ENCODE data around the gene TNFSF13.

The TNFSF13 gene

DNA sequence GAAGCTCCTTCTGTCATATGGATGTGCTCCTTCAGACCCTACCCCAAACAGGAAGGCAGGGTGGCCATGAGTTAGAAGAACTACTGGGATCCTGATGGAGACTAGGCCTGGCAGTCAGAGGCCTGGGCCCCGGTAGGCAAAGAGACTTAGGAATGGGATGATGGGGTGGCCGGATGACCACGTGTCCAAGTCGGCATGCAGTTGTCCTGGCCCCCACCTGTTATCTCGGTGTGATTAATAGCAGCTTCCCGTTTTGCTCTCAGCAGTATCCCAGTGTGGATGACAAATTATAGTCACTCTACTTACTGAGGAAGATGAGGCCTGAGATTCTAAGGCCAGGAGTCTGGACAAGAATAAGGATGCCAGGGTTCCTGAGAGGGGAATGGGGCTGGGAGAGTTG, 8.2 kb upstream of the TNFSF13 start:
- in situ Hi-C loops (cut with MboI; ENCODE audit: low sequenced_read_pairs), result no loop called here

DNA sequence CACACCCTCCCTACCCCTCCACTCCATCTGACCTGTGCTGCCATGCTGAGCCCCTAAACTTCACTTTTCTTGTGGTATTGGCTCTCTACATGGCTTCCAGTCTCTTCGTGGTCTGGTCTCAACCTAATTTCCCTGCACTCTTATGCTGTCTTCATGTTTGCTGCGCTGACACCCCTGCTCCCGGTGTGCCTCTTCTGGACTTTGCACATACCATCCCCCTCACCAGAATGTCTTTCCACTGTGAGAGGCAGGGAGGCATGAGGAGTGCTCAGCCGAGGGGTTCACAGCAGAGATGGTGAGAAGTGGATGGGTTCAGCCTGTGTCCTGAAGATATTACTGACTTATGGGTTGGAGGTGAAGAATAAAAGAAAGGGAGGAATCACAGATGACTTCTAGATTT, 7.2 kb upstream of the TNFSF13 start:
- in situ Hi-C loops (cut with MboI; ENCODE audit: low sequenced_read_pairs), result no loop called here

DNA sequence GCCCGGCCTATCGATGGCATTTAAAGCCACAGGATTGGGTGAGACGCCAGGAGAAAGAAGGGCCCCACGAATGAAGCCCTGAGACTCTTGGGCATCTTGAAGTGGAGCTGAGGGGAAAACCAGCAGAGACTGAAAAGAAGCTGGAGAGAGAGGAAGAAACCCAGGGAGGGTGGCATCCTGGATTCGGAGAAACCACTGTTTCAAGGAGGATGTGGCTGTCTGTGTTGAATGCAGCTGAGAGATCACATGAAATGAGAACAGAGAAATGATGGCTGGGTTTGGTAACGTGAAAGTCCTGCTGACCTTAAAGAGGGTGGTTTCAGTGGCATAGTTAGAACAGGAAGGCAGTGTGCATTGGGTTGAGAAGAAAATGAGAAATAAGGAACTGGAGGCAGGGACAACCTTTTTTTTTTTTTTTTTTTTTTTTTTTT, 5.9 kb upstream of the TNFSF13 start:
- in situ Hi-C loops (cut with MboI; ENCODE audit: low sequenced_read_pairs), result no loop called here

DNA sequence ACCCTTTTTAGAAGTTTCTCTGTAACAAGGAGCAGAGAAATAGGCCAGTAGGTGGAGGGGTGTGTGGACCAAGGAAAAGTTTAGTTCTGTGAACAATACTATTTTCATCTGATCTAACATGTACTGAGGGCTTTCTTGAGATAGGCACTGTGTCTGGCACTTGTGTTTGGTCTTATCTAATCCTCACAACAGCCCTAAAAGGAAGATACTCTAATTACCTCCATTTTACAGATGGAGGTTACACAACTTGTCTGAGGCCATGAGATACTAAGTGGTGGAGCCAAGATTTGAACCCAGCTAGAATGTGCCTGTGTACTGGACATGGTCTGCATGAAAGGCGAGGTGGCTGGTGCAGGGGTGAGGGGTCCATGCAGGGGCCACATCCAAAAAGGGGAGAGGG, 5.2 kb upstream of the TNFSF13 start:
- in situ Hi-C loops (cut with MboI; ENCODE audit: low sequenced_read_pairs), result no loop called here

DNA sequence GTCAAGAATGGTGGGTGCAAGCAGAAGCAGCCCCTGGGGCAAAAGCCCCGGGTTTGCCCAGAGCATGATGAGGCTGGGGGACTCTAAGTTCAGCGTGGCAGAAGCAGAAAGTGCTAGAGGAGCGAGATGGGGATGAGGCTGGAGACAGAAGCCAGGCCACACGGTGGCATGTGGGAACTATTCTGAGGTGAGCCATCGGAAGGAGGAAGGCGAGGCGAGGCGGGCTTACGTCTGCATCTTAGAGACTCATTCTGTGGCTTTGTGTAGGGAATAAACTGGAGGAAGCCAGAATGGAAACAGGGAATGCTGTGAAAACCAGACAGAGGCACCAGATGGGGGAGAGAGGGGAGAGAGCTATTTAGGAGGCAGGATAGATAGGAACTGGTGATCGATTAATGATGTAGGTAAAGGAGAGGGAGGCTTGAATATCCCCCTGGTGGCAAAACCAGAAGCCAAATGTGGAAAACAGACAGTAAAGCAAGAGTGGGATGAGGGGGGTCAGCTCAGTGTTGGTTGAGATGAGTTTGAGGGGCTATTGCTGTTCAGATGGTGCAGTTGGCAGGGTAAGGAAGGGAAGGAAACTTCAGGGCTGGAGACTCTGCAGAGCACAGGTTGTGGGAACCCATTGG, 3.1 kb upstream of the TNFSF13 start:
- in situ Hi-C loops (cut with MboI; ENCODE audit: low sequenced_read_pairs), result no loop called here

- in situ Hi-C loops (cut with MboI; ENCODE audit: low sequenced_read_pairs), result no loop called here
These were observed 1.9 kb upstream of the TNFSF13 start for GRCh38 chr17:7556627-7557026.

DNA sequence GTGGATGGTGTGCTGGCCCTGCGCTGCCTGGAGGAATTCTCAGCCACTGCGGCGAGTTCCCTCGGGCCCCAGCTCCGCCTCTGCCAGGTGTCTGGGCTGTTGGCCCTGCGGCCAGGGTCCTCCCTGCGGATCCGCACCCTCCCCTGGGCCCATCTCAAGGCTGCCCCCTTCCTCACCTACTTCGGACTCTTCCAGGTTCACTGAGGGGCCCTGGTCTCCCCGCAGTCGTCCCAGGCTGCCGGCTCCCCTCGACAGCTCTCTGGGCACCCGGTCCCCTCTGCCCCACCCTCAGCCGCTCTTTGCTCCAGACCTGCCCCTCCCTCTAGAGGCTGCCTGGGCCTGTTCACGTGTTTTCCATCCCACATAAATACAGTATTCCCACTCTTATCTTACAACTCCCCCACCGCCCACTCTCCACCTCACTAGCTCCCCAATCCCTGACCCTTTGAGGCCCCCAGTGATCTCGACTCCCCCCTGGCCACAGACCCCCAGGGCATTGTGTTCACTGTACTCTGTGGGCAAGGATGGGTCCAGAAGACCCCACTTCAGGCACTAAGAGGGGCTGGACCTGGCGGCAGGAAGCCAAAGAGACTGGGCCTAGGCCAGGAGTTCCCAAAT, 1.3 kb upstream of the TNFSF13 start:
- in situ Hi-C loops (cut with MboI; ENCODE audit: low sequenced_read_pairs), result no loop called here

- in situ Hi-C loops (cut with MboI; ENCODE audit: low sequenced_read_pairs), result no loop called here
These were observed 591 bp upstream of the TNFSF13 start for GRCh38 chr17:7557775-7558543.

DNA sequence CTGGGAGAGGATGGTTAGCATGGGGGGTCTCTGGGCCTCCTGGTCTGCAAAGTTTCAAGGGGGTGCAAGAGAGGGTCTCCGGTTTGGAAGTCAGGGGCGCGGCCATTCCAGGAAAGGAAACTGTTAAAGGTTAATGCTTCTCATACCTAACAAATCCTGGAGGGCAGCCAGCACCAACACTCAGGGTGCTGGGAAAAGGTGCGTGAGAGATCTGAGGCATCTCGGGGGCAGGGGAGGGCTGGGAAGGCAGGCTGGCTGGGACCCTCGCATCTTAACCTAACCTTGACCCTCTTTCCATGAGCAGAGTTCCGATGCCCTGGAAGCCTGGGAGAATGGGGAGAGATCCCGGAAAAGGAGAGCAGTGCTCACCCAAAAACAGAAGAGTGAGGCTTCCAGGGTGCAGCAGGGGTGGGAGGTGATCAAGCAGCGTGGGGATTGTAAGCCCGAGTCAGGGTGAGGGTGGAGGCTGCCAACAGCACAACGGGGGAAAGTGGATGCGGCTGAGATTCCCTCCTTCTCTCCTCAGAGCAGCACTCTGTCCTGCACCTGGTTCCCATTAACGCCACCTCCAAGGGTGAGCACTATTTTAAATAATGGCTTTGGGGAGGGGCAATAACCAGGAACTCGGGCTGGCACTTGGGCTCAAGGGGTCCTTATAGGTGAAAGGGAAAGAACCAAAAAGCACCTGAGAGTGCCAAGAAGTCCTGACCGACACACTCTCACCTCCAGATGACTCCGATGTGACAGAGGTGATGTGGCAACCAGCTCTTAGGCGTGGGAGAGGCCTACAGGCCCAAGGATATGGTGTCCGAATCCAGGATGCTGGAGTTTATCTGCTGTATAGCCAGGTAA, 996 bp downstream of the TNFSF13 start:
- in situ Hi-C loops (cut with MboI; ENCODE audit: low sequenced_read_pairs), result no loop called here

GRCh38 chr17:7560172-7561027, 1.9 kb downstream of the TNFSF13 start:
- in situ Hi-C loops (cut with MboI; ENCODE audit: low sequenced_read_pairs), result no loop called here

DNA sequence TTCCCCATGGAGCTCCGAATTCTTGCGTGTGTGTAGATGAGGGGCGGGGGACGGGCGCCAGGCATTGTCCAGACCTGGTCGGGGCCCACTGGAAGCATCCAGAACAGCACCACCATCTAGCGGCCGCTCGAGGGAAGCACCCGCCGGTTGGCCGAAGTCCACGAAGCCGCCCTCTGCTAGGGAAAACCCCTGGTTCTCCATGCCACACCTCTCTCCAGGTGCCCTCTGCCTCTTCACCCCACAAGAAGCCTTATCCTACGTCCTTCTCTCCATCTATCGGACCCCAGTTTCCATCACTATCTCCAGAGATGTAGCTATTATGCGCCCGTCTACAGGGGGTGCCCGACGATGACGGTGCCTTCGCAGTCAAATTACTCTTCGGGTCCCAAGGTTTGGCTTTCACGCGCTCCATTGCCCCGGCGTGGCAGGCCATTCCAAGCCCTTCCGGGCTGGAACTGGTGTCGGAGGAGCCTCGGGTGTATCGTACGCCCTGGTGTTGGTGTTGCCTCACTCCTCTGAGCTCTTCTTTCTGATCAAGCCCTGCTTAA, 2.6 kb downstream of the TNFSF13 start:
- in situ Hi-C loops (cut with MboI; ENCODE audit: low sequenced_read_pairs), result no loop called here

DNA sequence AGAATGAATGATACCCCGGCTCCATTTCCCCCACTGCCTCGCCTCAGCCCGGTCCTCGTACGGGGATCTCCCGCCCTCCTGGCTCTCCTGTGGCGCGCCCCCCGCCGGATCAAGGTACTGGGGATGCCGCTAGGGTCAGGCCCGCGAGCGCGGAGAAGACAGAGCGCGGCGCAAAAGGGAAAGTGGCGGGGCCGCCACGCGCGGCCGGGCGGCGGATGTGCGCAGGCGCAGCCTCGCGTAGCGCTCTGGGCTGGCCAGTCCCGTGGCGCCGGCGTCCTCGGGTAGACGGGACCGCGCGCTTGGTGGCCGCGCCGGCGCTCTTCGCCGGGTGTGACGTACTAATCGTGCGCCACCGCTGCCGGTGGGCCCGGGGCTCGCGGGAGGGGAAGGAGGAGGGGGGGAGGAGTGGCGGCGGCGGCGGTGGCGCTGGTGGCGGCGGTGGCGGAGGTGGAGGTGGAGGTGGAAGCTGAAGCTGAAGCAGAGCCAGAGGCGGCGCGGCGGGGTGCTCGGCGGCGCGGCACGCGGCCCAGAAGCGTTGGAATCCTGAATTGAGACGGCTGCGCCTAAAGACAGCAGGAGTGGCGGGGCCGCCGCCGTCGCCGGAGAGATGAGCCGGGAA, 3.1 kb downstream of the TNFSF13 start, which contains the start of gene SENP3:
Gene SENP3, plus strand, starts transcription at position 331 of the 619 bp plus-strand sequence. CDS start 1,158 bp downstream, outside the sequence.
- in situ Hi-C loops (cut with MboI; ENCODE audit: low sequenced_read_pairs), result no loop called here

GRCh38 chr17:7562208-7562605, 3.7 kb downstream of the TNFSF13 start:
- in situ Hi-C loops (cut with MboI; ENCODE audit: low sequenced_read_pairs), result no loop called here

DNA sequence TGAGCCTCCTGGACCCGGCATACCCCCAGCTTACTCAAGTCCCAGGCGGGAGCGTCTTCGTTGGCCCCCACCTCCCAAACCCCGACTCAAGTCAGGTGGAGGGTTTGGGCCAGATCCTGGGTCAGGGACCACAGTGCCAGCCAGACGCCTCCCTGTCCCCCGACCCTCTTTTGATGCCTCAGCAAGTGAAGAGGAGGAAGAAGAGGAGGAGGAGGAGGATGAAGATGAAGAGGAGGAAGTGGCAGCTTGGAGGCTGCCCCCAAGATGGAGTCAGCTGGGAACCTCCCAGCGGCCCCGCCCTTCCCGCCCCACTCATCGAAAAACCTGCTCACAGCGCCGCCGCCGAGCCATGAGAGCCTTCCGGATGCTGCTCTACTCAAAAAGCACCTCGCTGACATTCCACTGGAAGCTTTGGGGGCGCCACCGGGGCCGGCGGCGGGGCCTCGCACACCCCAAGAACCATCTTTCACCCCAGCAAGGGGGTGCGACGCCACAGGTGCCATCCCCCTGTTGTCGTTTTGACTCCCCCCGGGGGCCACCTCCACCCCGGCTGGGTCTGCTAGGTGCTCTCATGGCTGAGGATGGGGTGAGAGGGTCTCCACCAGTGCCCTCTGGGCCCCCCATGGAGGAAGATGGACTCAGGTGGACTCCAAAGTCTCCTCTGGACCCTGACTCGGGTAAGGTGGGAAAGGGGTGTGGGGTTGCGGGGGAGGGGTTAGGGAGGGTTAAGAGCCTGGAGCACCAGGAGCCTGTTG, 4.7 kb downstream of the TNFSF13 start:
- in situ Hi-C loops (cut with MboI; ENCODE audit: low sequenced_read_pairs), result no loop called here

GRCh38 chr17:7569571-7569970, 11.0 kb downstream of the TNFSF13 start:
- in situ Hi-C loops (cut with MboI; ENCODE audit: low sequenced_read_pairs), result no loop called here

GRCh38 chr17:7570351-7570750, 11.8 kb downstream of the TNFSF13 start:
- in situ Hi-C loops (cut with MboI; ENCODE audit: low sequenced_read_pairs), result no loop called here

DNA sequence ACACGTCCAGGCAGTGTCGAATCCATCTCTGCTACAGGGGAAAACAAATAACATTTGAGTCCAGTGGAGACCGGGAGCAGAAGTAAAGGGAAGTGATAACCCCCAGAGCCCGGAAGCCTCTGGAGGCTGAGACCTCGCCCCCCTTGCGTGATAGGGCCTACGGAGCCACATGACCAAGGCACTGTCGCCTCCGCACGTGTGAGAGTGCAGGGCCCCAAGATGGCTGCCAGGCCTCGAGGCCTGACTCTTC, 13.7 kb downstream of the TNFSF13 start:
- in situ Hi-C loops (cut with MboI; ENCODE audit: low sequenced_read_pairs), result no loop called here

DNA sequence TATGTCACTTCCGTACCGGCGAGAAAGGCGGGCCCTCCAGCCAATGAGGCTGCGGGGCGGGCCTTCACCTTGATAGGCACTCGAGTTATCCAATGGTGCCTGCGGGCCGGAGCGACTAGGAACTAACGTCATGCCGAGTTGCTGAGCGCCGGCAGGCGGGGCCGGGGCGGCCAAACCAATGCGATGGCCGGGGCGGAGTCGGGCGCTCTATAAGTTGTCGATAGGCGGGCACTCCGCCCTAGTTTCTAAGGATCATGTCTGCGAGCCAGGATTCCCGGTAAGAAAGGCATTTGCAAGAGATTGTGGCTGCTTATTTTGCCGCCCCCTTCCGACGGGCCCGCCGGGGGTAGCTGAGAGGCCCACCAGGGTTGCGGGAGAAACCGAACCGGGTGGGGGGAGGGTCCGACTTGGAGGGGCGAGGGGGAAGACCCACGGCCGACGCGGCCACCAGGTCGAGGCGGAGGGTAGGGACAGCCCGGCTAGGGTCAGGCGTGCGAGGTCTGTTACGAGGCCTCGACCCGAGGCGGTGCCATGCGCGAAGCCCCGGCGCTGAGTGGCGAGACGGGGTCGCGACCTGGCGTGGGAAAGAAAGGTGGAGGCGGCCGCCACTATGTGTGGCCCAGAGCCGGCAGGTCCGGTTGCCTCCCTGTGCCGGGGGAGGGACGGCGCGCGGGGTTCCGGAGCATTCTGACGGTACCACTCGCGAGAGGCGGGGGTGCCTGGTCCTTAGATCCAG, 14.2 kb downstream of the TNFSF13 start:
- in situ Hi-C loops (cut with MboI; ENCODE audit: low sequenced_read_pairs), result no loop called here
